Memory B cell (primary cell): ENCODE results near the gene CTTNBP2.

Experiments
- ATAC-seq: fragments of 150-1000 bp; cut with Tn5 transposase; 2 replicates; pipeline ENCODE4 v1.10.0; 2021; ENCODE audit warnings: low read depth, mild to moderate bottlenecking, moderate library complexity
- DNase-seq, 2 donors: peaks; one replicate each; pipeline ENCODE4 v3.0.0; 2022; ENCODE audit warnings: low spot score in 2 of 2
- H3K27ac Mint-ChIP-seq: one replicate; pipeline ENCODE4 v1.8.0; 2022; ENCODE audit warnings: mild to moderate bottlenecking, moderate library complexity, mixed read lengths
- H3K27me3 Mint-ChIP-seq: one replicate; pipeline ENCODE4 v1.8.0; 2022; ENCODE audit warnings: mixed read lengths
- H3K36me3 Mint-ChIP-seq: one replicate; pipeline ENCODE4 v1.8.0; 2022; ENCODE audit warnings: mild to moderate bottlenecking, mixed read lengths
- H3K4me1 Mint-ChIP-seq: one replicate; pipeline ENCODE4 v1.8.0; 2022; ENCODE audit warnings: mixed read lengths
- H3K4me3 Mint-ChIP-seq: one replicate; pipeline ENCODE4 v1.8.0; 2022; ENCODE audit warnings: mild to moderate bottlenecking, moderate library complexity, mixed read lengths
- H3K9me3 Mint-ChIP-seq: one replicate; pipeline ENCODE4 v1.8.0; 2022; ENCODE audit warnings: mixed read lengths

The CTTNBP2 gene

DNA sequence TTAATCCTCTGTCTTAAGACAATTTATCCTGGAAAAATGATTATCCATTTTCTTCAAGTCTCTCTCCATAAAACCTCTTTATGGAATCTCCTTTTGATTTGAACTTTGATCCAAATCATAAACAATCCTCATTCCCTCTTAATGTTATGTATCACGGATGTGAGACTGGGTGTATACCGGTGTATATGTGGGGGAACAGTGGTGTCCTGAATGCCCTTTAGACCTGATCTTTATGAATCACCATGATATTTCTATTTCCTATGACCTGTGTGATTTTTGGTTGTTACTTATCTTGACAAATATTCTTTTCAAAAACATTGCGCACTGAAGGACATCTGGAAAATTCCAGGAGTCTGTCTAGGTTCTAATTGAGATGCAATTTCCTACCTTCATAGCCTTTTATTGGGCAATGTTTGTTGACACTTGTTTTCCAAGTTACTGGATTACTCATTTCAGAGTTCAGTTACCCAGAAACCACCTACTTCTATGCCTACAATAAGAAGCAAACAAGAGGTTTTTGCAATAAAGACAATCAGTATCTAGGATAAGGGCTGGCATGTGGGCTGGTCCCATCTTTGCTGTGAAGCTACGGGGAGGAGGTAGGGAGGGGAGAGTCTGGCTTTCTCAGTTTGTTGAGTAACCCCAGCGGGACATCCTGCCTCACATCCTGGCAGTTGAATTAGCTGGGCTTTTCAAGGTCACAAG lies 190.4 kb downstream of the CTTNBP2 start:
- DNase-seq = no peak
- no peaks in the 10 kb centered on the region for H3K36me3 Mint-ChIP-seq
- ATAC-seq = no peak
- H3K27ac Mint-ChIP-seq = no peak overlapping the region
- no peak overlapping the region for H3K4me3 Mint-ChIP-seq
- no peaks in the 10 kb centered on the region for H3K4me1 Mint-ChIP-seq
- H3K9me3 Mint-ChIP-seq = no peaks in the 10 kb centered on the region
- peaks cover 2% of the 10 kb centered on the region for H3K27me3 Mint-ChIP-seq

DNA sequence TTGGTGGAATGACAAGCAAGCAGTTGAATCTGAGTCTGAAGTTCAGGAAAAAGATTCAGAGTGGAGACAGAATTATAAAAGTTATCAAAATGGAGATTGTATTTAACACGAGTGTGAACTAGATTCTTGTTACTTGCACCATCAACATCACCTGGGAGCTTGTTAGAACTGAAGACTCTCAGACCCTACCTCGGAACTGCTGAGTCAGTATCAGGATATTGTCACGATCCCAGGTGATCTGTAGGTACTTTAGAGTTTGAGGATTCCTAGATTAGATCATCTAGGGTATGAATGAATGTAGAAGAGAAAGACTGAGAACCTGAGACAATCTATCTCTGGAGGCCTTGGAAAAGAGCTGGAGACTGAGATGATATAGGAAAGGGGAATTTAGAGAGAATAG lies 194.1 kb downstream of the CTTNBP2 start:
- ATAC-seq (no peak), DNase-seq (no peak)
- Mint-ChIP-seq H3K4me3 (no peak overlapping the region), H3K9me3 (no peaks in the 10 kb centered on the region), H3K4me1 (no peaks in the 10 kb centered on the region), H3K27me3 (peaks cover 3% of the 10 kb centered on the region), H3K36me3 (no peaks in the 10 kb centered on the region), H3K27ac (no peak overlapping the region)

DNA sequence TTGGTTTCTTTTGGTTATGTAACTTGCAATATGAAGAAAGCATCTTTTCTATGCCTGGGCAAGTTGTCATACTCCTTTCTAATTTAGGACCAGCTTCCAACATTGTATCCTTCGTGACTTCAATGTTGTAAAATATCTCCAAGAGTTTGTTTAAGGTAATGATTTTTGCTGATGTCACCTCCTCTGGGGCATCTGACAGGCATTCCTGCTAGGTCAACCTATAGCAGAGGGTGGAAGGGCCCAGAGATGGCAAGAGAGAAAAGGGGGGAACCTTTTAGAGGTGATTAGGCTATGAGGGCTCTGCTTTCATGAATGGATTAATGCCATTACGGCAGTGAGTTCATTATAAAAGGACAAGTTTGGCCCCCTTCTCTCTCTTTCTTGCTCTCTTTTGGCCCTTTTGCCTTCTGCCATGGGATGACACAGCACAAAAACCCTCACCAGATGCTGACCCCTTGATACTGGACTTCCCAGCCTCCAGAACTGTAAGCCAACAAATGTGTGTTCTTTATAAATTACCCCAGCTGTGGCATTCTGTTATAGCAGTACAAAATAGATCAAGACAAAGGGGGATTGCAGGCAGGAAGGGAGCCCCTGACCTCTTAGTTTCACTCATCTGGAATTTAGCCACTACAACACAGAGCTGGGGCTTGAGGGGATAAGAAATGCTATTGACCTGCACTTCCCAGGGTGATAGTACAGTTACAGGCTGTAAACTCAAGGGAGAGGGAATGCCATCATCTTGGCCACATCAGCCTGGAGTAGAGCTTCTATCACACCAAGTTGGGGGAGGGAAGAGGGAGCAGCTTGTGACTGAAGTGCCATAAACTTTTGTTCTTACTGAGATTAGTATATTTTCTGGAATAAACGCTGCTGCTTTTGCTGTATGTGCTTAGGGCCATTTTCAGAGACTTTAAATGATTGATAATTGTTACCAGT lies 197.5 kb downstream of the CTTNBP2 start:
- H3K9me3 Mint-ChIP-seq = no peaks in the 10 kb centered on the region
- H3K4me3 Mint-ChIP-seq = no peak overlapping the region
- DNase-seq (no peak), ATAC-seq (no peak)
- H3K27ac Mint-ChIP-seq = no peak overlapping the region
- no peaks in the 10 kb centered on the region for H3K36me3 Mint-ChIP-seq
- H3K27me3 Mint-ChIP-seq = peaks cover 1% of the 10 kb centered on the region
- H3K4me1 Mint-ChIP-seq = no peaks in the 10 kb centered on the region

DNA sequence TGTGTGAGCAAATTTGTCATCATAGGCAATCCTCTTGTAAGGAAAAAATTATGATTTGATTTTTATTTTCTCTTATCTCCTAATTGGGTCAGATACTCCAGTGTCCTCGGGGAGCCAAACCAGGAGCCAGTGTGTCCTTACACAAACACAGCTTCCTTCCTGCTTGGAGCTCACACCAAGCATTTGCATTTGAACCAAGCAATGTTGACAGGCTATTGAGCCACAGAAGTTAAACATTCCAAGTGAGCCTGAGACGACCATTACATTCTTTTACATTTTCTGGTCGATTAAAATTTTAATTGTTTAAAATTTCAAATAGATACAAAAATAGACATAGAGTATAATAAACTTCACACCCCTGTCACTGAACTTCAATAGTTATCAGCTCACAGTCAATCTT lies 198.6 kb downstream of the CTTNBP2 start:
- no peak for DNase-seq
- Mint-ChIP-seq H3K27ac (no peak overlapping the region), H3K27me3 (peaks cover 1% of the 10 kb centered on the region), H3K9me3 (no peaks in the 10 kb centered on the region), H3K36me3 (no peaks in the 10 kb centered on the region), H3K4me3 (no peak overlapping the region), H3K4me1 (no peaks in the 10 kb centered on the region)
- ATAC-seq = no peak

DNA sequence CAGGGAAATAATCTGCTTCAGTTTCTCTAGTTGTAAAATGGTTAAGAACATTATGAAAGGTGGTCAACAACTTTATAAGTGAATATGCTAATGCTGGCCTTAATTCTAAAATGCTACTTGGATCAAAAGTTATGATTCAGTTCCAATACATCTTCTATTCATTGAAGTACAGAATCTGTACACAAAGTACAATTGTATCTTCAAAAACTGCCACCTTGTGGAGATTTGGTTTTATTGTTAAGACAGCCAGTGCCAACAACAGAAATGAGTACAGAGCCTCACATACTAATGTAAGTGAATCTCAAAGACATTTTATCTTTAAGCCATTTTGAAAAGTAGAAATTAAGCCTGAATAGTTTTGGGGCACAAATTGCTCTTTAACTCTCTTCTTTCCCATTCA lies 199.4 kb downstream of the CTTNBP2 start:
- peaks cover 1% of the 10 kb centered on the region for H3K27me3 Mint-ChIP-seq
- no peaks in the 10 kb centered on the region for H3K36me3 Mint-ChIP-seq
- no peaks in the 10 kb centered on the region for H3K9me3 Mint-ChIP-seq
- no peaks in the 10 kb centered on the region for H3K4me1 Mint-ChIP-seq
- ATAC-seq (no peak), DNase-seq (no peak)
- H3K27ac Mint-ChIP-seq = no peak overlapping the region
- H3K4me3 Mint-ChIP-seq = no peak overlapping the region

GRCh38 chr7:117673367-117673766 lies 199.9 kb downstream of the CTTNBP2 start:
- no peak overlapping the region for H3K4me3 Mint-ChIP-seq
- peaks cover 1% of the 10 kb centered on the region for H3K27me3 Mint-ChIP-seq
- H3K27ac Mint-ChIP-seq = no peak overlapping the region
- H3K36me3 Mint-ChIP-seq = no peaks in the 10 kb centered on the region
- ATAC-seq = no peak
- no peak for DNase-seq
- H3K9me3 Mint-ChIP-seq = no peaks in the 10 kb centered on the region
- no peaks in the 10 kb centered on the region for H3K4me1 Mint-ChIP-seq

GRCh38 chr7:117672453-117672852 lies 200.8 kb downstream of the CTTNBP2 start:
- no peaks in the 10 kb centered on the region for H3K4me1 Mint-ChIP-seq
- ATAC-seq = no peak
- no peaks in the 10 kb centered on the region for H3K9me3 Mint-ChIP-seq
- H3K4me3 Mint-ChIP-seq = no peak overlapping the region
- peaks cover 1% of the 10 kb centered on the region for H3K27me3 Mint-ChIP-seq
- no peak overlapping the region for H3K27ac Mint-ChIP-seq
- no peak for DNase-seq
- H3K36me3 Mint-ChIP-seq = no peaks in the 10 kb centered on the region

DNA sequence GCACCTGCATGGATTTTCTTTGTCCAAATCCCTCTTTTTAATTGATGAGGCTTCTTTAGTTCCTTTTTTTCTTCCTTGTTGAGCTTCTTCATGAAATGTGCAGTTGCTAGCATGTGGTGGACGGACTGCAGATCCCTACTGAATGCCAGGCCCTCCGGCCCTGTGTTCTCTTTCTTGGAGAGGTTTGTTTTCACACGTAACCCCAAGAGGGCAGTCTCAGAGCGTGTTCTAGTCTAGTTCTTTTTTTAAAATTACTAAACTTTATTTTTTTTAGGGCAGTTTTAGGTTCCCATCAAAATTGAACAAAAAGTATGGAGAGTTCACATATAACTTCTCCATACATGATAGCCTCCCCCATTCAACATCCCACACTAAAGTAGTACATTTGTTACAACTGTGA lies 203.4 kb downstream of the CTTNBP2 start:
- Mint-ChIP-seq H3K27ac (no peak overlapping the region), H3K4me1 (no peaks in the 10 kb centered on the region), H3K36me3 (no peaks in the 10 kb centered on the region), H3K9me3 (no peaks in the 10 kb centered on the region), H3K4me3 (no peak overlapping the region), H3K27me3 (no peaks in the 10 kb centered on the region)
- no peak for ATAC-seq
- no peak for DNase-seq

DNA sequence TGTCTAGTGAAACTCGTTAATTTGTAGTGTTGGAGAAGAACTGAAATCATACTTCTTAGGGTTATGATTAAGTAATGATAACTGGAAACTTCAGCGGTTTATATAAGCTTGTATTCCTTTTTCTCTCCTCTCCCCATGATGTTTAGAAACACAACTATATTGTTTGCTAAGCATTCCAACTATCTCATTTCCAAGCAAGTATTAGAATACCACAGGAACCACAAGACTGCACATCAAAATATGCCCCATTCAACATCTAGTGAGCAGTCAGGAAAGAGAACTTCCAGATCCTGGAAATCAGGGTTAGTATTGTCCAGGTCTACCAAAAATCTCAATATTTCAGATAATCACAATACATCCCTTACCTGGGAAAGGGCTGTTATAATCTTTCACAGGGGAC lies 205.8 kb downstream of the CTTNBP2 start:
- H3K36me3 Mint-ChIP-seq = no peaks in the 10 kb centered on the region
- no peak for ATAC-seq
- no peaks in the 10 kb centered on the region for H3K9me3 Mint-ChIP-seq
- H3K4me1 Mint-ChIP-seq = no peaks in the 10 kb centered on the region
- no peak overlapping the region for H3K4me3 Mint-ChIP-seq
- no peak overlapping the region for H3K27ac Mint-ChIP-seq
- DNase-seq = no peak
- H3K27me3 Mint-ChIP-seq = no peaks in the 10 kb centered on the region

DNA sequence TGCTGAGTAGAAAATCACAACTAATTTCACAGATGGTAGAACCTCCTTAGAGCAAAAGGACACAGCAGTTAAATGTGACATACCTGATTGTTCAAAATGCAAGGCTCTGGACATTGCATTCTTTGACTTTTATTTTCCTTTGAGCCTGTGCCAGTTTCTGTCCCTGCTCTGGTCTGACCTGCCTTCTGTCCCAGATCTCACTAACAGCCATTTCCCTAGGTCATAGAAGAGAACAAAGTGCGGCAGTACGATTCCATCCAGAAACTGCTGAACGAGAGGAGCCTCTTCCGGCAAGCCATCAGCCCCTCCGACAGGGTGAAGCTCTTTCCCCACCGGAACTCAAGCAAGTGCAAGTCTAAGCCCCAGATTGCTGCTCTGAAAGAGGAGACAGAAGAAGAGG lies 206.6 kb downstream of the CTTNBP2 start:
- H3K27me3 Mint-ChIP-seq = no peaks in the 10 kb centered on the region

GRCh38 chr7:117666031-117666430 lies 207.2 kb downstream of the CTTNBP2 start:
- DNase-seq = no peak
- Mint-ChIP-seq H3K27ac (no peak overlapping the region), H3K36me3 (no peaks in the 10 kb centered on the region), H3K4me3 (no peak overlapping the region), H3K27me3 (no peaks in the 10 kb centered on the region), H3K4me1 (no peaks in the 10 kb centered on the region), H3K9me3 (no peaks in the 10 kb centered on the region)
- ATAC-seq = no peak

More for the DNA sequence above, 206.6 kb downstream of the CTTNBP2 start:
- ATAC-seq (no peak), DNase-seq (no peak)
- H3K9me3 Mint-ChIP-seq = no peaks in the 10 kb centered on the region
- H3K27ac Mint-ChIP-seq = no peak overlapping the region
- H3K36me3 Mint-ChIP-seq = no peaks in the 10 kb centered on the region
- H3K4me3 Mint-ChIP-seq = no peak overlapping the region
- no peaks in the 10 kb centered on the region for H3K4me1 Mint-ChIP-seq

DNA sequence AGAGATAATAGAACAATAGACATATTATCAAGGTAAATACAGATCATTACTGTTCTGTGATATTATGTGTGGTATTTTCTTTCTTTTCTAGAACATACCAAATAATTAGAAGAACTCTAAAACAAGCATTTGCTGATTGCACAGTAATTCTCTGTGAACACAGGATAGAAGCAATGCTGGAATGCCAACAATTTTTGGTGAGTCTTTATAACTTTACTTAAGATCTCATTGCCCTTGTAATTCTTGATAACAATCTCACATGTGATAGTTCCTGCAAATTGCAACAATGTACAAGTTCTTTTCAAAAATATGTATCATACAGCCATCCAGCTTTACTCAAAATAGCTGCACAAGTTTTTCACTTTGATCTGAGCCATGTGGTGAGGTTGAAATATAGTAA lies 207.9 kb downstream of the CTTNBP2 start:
- Mint-ChIP-seq H3K27me3 (no peaks in the 10 kb centered on the region), H3K4me3 (no peak overlapping the region), H3K9me3 (no peaks in the 10 kb centered on the region), H3K36me3 (no peaks in the 10 kb centered on the region), H3K27ac (no peak overlapping the region), H3K4me1 (no peaks in the 10 kb centered on the region)
- DNase-seq (no peak), ATAC-seq (no peak)

GRCh38 chr7:117664047-117664446 lies 209.2 kb downstream of the CTTNBP2 start:
- no peaks in the 10 kb centered on the region for H3K4me1 Mint-ChIP-seq
- no peaks in the 10 kb centered on the region for H3K9me3 Mint-ChIP-seq
- H3K4me3 Mint-ChIP-seq = no peak overlapping the region
- no peak for ATAC-seq
- no peak for DNase-seq
- H3K27me3 Mint-ChIP-seq = no peaks in the 10 kb centered on the region
- H3K36me3 Mint-ChIP-seq = no peaks in the 10 kb centered on the region
- H3K27ac Mint-ChIP-seq = no peak overlapping the region

GRCh38 chr7:117661328-117661727 lies 211.9 kb downstream of the CTTNBP2 start:
- Mint-ChIP-seq H3K4me1 (no peaks in the 10 kb centered on the region), H3K9me3 (peaks cover 2% of the 10 kb centered on the region), H3K4me3 (no peak overlapping the region), H3K27ac (no peak overlapping the region), H3K27me3 (no peaks in the 10 kb centered on the region), H3K36me3 (no peaks in the 10 kb centered on the region)
- DNase-seq (no peak), ATAC-seq (no peak)
